ENCODE results near the gene PLCB4.

The PLCB4 gene

DNA sequence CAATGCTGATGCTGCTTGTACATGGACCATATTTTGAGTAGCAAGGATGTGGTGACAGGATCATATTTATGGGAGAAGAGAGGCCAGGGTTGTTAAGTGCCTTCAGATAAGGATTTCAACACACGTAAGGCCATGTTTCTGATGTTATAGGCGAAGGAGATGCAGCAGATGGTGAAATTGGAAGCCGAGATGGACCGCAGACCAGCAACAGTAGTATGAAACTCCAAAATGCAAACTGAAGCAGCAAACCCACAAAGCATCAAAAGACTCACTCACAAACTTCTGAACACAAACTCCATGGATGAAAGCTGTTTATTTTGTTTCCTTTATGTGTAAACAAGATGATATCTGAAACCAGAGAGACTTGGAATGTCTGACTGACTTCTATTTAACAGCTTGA is 409.9 kb downstream of the PLCB4 start:
- no peak for DNase-seq

DNA sequence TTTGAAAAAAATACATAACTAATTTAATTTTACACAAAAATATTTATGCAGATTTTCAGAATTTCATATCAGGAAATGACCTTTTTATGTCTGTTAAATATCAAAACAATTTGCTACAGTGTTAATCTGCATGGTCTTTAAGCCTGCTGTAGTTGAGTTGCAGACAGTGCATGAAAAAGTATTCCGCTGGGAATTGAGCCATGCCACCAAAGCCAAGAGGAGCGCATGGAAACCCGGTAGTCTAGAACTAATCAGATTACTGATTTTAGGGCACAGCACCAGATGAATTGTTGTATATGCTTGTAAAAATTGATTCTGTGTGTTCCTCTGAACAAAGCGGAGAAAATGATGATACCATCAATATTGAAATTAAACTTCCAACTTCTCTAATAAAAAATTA is 411.2 kb downstream of the PLCB4 start:
- DNase-seq: no peak

DNA sequence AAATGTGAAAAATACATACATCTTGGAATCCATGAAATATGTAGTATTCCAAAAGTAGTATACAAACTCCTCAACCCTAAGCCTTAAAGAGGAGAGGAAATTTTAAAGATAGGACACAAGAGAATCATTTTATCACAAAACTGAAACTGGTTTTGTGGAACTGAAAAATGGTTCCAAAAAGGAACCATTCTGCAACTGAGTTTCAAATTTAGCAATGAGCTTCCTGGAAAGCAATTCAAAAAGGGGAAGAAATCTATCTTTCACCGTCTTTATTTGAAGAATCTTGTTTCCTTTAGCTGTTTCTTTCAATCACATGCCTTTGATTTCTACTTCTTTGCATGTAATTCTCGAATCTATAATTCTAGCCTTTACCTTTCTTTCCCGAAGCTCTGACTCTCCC is 413.3 kb downstream of the PLCB4 start:
- DNase-seq: no peak

DNA sequence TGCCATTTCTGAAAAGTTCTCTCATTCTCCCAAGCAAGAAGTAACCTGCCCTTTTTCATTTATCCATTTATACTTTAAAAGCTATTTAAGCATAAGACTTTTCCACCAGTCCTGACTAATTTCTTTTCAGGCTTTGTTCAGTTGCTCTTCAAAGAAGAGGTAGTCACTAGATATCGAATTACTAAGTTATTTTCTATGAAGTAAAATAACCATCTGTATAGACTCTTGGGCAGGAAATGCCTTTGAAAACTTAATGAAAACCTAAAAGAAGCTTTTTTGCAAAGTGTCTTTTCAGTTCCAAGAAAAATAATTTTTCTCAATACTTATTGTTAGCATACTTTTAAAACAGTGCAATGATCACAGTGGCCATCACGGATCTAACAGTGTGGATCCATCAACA is 414.2 kb downstream of the PLCB4 start:
- DNase-seq: no peak

DNA sequence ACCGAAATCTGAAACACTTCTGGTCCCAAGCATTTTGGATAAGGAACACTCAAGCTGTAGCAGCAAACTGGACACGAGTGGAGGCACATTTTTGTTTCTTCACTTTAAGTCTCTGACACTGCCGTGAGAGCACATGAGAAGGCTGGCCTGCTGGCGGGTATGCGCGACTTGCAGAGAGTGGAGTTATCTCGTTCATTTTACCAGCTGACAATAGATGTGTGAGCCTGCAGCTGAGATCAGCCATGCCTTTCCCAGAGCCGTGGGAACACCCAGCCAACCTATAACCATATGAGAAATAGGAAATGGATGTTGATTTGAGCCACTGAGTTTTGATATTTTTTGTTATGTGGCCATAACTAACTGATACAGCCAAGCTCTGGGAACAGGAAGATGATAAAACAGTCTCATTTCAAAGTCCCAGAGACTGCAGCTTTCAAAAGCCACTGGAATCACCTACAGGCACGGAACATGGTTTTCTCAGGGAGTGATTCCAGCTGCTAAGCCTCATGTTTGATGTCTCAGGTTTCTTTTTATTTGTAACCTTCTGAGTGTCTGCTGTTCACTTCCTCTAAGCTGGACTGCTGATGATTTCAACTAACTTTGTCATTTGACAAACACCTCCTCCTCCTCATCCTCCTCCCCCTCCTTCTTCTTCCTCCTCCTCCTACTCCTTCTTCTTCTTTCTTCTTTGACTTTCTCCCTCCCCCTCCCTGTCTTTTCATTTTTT is 416.9 kb downstream of the PLCB4 start:
- no peak for DNase-seq

DNA sequence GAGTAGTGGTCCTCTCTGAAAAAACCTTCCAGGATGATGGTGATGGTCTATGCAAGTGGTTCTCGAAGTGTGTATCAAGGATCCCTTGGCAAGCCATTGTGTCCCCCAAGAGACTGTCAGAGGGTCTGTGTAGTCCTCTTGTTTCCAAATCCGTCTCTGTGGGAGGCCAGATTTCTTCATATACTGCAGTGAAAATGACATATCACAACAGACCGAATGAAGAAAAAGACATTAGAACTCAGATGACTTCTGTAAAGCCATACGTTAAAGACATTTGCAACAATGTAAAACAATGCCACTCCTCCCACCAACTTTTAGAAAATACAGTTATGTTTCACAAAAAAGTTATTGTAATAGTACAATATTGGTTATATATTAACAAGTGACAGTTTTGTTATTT is 418.3 kb downstream of the PLCB4 start:
- DNase-seq: no peak

DNA sequence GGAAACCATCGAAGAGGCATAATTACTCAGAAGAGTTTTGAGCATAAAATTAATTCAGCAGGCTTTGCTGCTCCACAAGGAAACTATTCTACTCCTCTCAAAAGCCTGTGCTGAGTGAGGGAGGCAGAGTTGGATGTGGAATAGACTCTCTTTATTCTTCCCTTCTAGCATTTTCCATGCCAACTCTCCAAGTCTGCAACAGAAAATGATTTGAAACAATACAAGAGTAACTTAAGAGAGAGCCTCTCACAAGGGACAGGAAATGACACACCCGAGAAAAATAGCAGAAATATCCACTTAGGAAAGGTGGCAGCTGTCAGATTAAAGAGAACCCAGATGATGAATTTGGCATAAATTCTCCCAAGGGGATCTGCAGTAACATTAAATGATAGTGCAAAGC is 419.2 kb downstream of the PLCB4 start:
- no peak for DNase-seq

DNA sequence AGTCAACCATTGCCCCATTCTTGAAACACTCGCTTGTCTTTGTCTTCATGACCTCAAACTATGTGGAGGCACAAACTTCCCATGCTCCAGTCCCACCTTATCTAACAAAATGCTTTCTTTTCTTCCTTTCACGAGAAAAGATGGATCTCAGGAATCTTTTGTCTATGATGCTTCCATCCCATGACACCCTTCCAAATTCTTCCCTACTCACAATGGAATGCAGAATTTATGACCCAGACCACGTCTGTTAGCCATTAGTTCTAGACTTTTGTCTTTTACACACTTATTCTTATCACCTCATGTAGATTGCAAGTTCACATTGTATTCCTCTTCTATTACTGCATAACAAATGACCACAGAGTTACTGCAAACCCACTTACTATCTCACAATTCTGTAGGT is 421.3 kb downstream of the PLCB4 start:
- DNase-seq: no peak

DNA sequence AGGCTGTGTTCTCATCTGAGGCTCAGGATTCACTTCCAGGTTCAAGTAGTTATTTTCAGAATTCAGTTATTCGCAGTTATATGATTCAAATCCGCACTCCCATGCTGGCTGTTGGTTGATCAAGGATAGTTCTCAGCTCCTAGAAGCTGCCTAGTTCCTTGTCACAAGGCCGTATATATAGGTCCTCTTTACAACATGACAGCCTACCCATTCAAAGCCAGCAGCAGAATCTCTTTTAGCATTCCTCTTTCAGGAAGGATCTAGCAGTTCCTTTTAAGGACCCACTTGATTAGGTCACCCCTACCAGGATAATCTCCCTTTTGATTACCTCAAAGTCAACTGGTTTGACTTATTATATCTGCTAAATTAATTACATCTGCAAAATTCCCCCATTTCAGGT is 421.7 kb downstream of the PLCB4 start:
- no peak for DNase-seq

DNA sequence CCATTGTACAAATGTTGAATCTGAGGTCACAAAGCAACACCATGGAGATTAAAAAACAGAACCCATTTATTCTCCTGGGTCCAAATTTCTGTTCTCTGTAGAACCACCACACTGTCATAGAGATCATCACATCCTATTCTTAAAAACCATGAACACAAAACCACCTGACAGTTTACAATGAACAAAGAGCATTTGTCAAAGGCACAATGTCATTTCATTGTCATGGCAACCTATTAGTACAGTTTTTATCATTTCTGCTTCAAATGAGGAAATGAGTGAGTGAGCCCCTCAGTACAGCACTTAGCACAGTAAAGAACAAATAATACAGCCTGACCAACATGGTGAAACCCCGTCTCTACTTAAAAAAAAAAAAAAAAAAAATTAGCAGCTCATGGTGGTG is 422.4 kb downstream of the PLCB4 start:
- no peak for DNase-seq

DNA sequence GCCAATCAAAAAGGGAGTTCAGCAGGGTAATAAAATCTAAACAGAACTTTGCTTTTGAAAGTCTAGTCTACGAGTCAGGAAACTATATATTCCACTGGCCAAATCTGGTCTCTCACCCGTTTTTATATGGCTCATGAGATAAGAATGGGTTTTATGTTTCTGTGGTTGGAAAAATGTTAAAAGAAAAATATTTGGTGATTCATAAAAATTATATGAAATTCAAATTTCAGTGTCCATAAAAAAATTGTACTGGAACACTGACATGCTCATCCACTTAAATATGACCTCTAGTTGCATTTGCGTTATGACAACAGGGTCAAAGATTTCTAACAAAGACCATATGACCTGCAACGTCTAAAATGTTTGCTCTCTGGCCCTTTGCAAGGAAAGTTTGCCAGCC is 423.2 kb downstream of the PLCB4 start:
- no peak for DNase-seq

DNA sequence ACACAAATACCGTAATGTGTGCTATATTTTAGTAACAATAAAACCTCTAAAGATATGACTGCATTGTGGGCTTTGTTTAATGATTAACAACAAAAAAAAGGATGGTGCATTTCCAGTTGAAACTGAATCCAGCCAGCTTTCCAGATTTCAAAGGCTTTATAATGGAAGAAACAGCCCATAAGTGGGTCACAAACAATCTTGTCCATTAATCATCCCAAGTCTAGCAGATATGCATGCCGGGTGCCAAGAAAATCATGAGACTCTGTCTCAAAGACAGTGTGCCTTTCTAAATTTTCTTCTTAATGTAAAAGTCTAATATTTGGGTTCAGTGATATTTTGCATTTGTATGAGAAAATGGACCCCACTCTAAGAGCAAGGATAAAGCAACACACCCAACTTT is 424.9 kb downstream of the PLCB4 start:
- DNase-seq: no peak

DNA sequence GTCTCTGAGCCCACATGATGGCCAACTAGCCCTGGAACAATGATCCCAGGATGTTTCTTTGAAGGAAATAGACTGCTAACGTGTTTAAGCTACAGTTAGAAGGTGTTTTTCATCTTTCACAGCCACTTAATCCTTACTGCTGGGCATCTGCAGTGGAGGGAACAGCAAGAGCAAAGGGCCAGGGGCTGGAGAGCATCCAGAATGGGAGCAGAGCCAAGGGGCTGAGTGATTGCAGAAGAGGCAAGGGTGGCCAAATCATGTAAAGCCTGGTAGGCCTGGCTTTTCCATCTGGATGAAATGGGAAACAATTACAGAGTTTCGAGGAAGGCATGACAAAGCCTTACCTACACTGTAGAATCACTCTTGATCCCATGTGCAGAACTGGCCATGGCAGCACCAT is 426.8 kb downstream of the PLCB4 start:
- no peak for DNase-seq

DNA sequence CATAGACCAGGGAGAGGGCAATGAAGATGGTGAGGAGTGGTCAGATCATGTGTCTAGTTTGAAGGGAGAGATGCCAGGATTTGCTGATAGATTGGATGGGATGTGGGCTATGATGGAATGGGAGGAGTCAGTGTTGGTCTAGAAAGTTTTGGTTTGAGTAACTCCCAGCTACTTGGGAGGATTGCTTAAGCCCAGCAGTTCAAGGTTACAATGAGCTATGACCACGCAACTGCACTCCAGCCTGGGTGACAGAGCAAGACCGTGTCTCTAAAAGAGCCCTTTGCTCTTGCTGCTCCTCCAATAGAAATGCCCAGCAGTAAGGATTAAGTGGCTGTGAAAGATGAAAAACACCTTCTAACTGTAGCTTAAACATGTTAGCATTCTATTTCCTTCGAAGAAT is 427.3 kb downstream of the PLCB4 start:
- DNase-seq: no peak

DNA sequence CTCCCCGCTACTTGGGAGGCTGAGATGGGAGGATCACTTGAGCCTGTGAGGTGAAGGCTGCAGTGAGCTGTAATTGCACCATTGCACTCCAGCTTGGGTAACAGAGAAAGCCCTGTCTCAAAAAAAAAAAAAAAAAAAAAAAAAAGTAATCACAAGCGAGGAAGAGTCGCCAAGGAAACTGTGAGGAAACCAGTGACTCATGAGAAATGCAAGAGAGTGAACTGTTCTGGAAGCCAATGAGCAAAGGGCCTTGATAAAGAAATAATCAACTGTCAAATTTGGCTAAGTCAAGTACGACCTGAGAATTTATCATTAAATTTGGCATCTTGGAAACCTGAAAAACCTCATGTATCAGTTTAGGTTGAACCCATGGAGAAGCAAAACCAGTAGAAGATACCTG is 429.4 kb downstream of the PLCB4 start:
- DNase-seq: no peak

DNA sequence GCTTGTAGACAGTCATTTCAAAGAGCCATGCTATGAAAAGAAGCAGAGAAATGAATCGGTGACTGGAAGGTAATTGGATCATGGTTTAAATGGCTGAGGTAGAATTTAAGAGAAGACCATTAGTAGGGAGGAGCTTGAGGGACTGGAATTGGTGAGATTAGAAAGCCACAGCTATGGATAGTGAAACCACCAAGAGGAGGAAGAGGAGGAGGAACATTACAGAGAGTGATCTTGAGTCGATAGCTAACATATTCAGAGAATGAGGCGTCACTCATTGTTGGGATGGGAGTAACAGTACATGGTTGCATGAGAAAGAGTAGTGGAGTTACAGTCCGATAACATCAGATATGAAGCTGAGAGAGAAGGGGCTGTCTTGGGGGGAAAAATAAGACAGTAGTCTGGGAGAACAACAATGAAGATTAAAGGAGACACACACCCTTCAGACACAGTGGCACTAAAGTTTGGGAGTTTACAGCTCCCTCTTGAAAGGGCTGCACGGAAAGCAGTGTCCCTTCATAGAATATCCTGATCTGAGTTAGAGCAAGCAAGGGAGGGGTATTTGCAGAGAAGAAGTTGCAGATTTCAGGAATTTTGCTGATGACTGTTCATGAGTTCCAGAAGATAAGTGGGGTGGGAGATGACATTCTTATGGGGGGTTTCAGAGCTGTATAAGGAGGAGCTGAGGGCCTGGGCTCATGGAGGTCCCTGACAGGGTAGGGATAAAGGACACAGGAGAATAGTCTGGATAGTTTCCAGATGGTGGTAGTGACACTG is 430.4 kb downstream of the PLCB4 start:
- no peak for DNase-seq

DNA sequence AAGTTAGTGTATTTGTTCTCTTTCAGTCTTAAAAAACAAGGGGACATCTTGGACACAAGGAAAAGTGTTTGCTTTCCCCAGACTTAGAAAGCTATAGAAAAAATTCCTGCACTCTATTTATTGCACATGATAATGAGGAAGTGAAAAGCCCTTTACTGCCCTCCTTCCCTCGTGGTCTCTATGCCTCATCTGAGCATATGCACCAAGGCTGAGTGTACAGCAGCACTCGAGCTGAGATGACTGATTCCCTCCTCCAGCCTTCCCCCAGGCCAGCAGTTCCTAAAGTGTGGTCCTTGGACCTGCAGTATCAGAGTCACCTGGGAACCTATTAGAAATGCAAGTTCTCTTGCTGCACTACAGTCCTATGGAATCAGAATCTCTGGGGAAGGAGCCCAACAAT is 431.2 kb downstream of the PLCB4 start:
- no peak for DNase-seq

DNA sequence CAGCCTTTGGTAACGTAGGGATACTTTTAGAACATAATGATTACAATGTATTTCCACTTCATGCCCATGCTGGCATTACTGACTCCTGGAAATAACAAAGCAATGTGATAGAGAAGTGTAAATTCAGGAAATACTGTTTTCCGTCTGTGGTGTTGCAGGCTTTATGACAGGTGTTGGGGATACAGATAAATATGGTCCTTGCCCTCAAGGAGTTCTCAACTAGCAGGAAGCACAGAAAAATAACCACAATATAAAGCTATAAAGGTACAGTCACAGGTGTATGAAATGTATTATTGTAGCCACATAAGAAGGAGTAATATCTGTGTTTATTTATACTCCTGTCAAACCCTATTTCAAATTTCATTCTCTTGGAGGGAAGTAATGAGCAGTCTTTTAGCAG is 432.6 kb downstream of the PLCB4 start:
- no peak for DNase-seq

DNA sequence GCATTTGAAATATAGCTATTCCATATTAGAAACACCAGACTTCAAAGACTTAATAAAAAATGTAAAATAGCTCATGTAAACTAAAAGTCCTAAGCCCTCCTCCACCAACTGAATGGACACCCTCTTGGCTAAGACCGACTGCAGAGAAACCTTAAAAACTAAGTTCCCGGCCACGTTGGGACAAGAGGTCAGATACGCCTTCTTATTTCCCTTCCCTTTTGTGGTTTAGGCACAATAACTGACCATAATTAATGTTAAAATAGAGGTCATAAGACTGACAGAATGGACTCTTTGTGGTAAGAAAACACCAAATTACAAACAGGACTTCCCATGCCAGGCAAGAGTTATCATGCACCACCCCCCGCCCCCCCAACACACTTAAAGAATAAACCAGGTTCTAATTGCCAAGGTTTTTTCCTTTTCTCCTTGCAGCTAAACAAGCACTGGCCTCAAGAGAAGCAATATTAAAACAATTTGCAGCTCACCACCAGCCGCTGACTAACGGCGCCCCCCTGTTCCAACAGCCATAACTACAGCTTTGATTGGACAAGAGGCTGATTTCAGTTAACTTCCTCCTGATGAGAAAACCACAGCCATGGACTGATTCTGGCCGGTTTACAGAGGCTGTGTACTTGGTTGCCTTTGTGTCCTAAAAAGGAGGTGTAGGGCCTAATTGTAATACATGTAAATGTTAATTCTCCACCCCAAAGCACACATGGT is 434.8 kb downstream of the PLCB4 start:
- DNase-seq: no peak

DNA sequence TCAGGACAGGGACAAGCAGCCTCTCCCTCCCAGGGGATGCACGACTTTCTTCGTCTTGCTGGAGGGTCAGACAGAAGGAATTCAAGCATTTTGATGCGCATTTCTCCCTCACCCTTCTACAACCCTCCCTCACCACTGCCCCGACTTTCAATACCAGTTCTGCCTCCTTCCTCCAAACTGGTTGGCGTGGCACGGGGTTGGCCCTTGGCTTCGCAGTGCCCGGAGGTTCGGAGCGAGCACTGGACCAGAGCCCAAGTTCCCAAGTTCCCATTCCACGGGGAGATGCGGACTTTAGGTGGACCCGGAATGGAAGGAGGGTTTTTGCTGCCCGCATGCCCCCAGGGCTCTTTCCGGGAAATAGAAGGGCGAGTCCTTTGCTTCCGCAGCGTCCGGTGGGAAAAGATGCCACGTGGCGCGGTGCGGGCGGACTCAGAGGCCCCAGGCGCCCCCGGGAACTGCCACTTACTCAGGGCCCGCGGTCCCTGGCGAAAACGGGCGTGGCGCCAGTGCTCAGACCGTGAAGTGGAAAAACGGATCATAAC is 437.5 kb downstream of the PLCB4 start:
- DNase-seq: no peak

DNA sequence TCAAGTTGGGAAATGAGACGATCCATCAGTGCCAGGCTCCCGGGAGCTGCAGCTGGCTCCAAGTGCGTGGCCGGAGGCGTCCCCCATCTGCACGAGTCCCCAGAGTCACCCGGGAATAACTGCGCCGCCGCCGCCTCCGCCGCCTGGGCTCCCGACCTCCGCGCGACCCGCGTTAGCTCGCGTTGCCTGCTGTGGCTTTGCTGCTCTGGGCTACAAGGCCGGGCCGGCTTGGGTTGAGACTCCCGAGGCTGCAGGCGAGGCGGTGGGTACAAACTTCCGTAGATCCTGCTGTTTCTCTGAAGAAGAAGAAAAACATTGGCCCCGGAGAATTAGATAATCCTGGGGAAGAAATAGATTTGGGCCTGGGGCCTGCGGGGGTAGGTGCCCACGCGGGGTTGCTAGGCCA is 438.1 kb downstream of the PLCB4 start:
- no peak for DNase-seq

DNA sequence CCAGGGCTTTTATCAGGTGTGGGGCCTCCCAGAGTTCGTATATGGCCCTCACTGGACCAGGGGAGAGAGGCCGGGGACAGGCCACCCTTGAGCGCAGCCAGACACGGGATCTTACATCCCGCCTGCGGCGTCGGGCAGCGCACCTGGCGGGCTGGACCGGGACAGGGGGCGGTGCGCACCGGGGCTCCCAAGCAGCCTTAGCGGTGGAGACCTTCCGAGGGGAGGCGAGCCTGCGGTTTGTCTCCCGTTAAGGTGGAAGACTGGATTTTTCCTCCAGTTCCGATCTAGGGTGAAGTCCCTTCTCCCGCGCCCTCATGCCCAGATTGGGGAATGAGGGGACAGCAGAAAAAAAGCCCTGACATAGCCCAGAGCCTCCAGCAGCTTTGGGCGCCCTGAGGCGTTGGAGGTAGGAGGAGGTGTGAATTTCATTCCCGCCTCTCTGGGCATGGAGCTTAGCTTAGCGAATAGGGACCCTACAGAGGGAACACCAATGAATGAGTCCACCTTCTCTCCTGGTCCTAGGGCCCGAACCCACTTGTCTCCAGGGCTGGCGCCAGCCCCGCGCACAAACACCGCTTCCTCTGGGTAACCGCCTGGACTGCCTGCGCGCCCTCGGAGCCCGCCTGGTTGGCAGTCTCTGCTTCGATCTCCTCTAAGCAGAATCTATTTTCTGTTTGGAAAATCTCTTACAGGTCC is 438.8 kb downstream of the PLCB4 start:
- DNase-seq: no peak

DNA sequence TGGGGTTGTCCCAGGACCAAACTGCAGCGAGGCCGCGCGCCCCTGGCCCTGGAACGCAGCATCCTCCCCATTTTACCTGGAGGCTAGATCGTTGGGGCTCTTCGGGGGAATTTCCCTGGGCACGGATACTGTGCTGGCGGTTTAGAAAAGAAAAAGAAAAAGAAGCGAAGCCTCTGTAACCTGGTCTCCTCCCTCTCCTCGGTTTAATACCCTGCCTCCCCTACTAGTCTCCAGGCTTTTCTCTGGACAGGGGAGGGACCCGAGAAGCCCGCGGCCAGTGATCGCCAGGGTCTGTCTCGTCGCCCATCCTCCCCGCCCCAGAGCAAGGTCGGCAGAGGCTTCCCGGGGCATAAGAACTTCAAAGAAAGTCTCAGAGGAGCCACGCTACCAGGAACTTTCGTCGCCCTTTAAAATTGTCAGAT is 439.4 kb downstream of the PLCB4 start:
- no peak for DNase-seq

All from islet precursor cell (in vitro differentiated cells).